ENCODE data around the gene ZNF500.

DNA sequence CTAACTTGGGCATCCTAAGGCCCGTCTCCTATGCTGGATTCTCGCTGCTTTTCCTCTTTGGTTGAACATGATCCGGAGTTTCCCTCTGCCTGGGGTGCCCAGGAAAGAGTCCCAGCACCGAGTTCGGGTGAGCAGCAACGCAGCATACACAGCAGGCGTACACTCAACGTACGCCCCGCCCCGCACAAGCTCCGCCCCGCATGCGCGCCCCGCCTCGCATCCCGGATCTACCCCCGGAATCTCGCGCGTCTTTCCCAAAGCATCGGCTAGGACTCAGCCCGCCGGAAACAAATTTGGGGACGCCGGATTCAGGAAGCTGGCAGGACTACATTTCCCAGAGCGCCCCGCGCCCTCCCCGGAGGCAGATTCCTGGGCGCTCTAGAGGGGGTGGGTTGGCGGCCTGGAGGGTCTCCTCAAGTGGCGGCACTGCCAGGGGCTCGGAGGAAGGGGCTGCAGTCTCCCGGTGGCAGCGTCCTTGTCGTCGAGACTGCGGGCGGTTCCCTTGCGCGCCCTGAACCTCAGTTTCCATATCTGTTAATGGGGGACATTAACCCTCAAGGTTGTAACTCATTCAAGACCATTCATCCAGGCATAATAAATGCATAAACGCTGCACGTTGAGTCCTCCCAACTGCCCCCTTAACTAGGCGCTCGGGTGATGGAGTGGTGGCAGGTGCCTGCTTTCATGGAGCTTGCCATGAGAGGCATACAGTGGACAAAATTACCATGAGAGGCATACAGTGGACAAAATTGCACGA is 1.8 kb upstream of the ZNF500 start:
- TF ChIP-seq EZH2 (IDR thresholded peaks at IDR 0.05; ENCODE audit: insufficient read depth, low read length) (no peak), CTCF (IDR thresholded peaks at IDR 0.05; ENCODE audit: insufficient read depth, low read depth, low read length) (no peak)

Measured in astrocyte (in vitro differentiated cells and primary cell).